IMR-90 (cell line): Measurements from ENCODE around the gene GPR183. TPM values are rescaled to one million over a fixed set of nuclear protein-coding genes. Genes with fewer than 3 reads are reported as not detected.

Experiments
- ATAC-seq: fragments of 200-7000 bp; cut with Tn5 transposase; 2 replicates; pipeline ENCODE4 v1.9.1; 2020; ENCODE audit warnings: low read depth, mild to moderate bottlenecking, moderate library complexity
- BruUV-seq: library from RNA; stranded (reverse); fragments of 400-500 nt; replicated peaks from 2 replicates; lab custom pipeline; 2021; lab: Mats Ljungman, UMichigan
- CTCF ChIA-PET: fragments of 300-600 bp; formaldehyde crosslinking; extraction: SDS; loops from one replicate; lab custom pipeline; 2021; ENCODE audit warnings: antibody characterized with exemption; lab: Yijun Ruan, JAX
- POLR2A ChIA-PET: fragments of 300-600 bp; sonication (Branson Sonifier 250); formaldehyde crosslinking; loops from one replicate; lab custom pipeline; 2022; ENCODE audit warnings: antibody characterized with exemption; ENCODE audit not compliant: unreplicated experiment; lab: Charles Lee
- DNase-seq: peaks from one replicate; pipeline ENCODE4 v3.0.0; 2013
- H2AFZ ChIP-seq: replicated peaks from 2 replicates; pipeline ENCODE3; 2013; ENCODE audit warnings: low read length, mild to moderate bottlenecking; ENCODE audit not compliant: poor library complexity
- H2AK5ac ChIP-seq: 2 replicates; pipeline ENCODE4 v1.6.1; 2013; ENCODE audit warnings: low read depth, low read length, inconsistent platforms
- H2AK9ac ChIP-seq: replicated peaks from 2 replicates; pipeline ENCODE3; 2013; ENCODE audit warnings: mild to moderate bottlenecking, low read depth, low read length, moderate library complexity; ENCODE audit not compliant: poor library complexity
- H2BK120ac ChIP-seq: 2 replicates; pipeline ENCODE4 v1.6.1; 2013; ENCODE audit warnings: low read depth, low read length, inconsistent platforms
- H2BK15ac ChIP-seq: 3 replicates; pipeline ENCODE4 v1.6.1; 2013; ENCODE audit warnings: low read depth, low read length, inconsistent platforms
- H2BK20ac ChIP-seq: 2 replicates; pipeline ENCODE4 v1.6.1; 2013; ENCODE audit warnings: low read depth, mild to moderate bottlenecking, inconsistent platforms, low read length, moderate library complexity
- H2BK5ac ChIP-seq: 2 replicates; pipeline ENCODE4 v1.6.1; 2013; ENCODE audit warnings: mild to moderate bottlenecking, low read depth, low read length, inconsistent platforms; ENCODE audit not compliant: poor library complexity, severe bottlenecking
- H3K14ac ChIP-seq: replicated peaks from 2 replicates; pipeline ENCODE4 v1.6.1; 2013; ENCODE audit warnings: low read depth, low read length, inconsistent platforms
- H3K18ac ChIP-seq: 2 replicates; pipeline ENCODE4 v1.6.1; 2013; ENCODE audit warnings: low read depth, low read length, control low read depth
- H3K23ac ChIP-seq: 2 replicates; pipeline ENCODE4 v1.6.1; 2013; ENCODE audit warnings: low read depth, low read length, inconsistent platforms
- H3K27ac ChIP-seq: 2 replicates; pipeline ENCODE4 v1.5.1; 2013; ENCODE audit warnings: mild to moderate bottlenecking, control low read depth, low read length; ENCODE audit not compliant: insufficient read depth
- H3K27me3 ChIP-seq: 2 replicates; pipeline ENCODE4 v1.6.1; 2013; ENCODE audit warnings: low read length; ENCODE audit not compliant: control insufficient read depth, insufficient read depth
- H3K36me3 ChIP-seq: 2 replicates; pipeline ENCODE4 v1.6.1; 2013; ENCODE audit warnings: low read length, mixed read lengths; ENCODE audit not compliant: control insufficient read depth, insufficient read depth
- H3K4ac ChIP-seq: 2 replicates; pipeline ENCODE4 v1.6.1; 2013; ENCODE audit warnings: low read depth, low read length, inconsistent platforms
- H3K4me1 ChIP-seq: 2 replicates; pipeline ENCODE4 v1.6.1; 2013; ENCODE audit warnings: low read length, mixed read lengths; ENCODE audit not compliant: control insufficient read depth, insufficient read depth
- H3K4me2 ChIP-seq: 2 replicates; pipeline ENCODE4 v1.6.1; 2013; ENCODE audit warnings: low read depth, mild to moderate bottlenecking, control low read depth, low read length, moderate library complexity
- H3K4me3 ChIP-seq: 2 replicates; pipeline ENCODE4 v1.5.1; 2013; ENCODE audit warnings: low read depth, mild to moderate bottlenecking, control low read depth, low read length, moderate library complexity; ENCODE audit not compliant: insufficient read depth
- H3K56ac ChIP-seq: 2 replicates; pipeline ENCODE4 v1.6.1; 2013; ENCODE audit warnings: low read length, inconsistent platforms; ENCODE audit not compliant: insufficient read depth; ENCODE audit errors: extremely low read depth
- H3K79me1 ChIP-seq, 2 experiments: 2 replicates each; pipeline ENCODE4 v1.6.1; 2013; ENCODE audit warnings: low read length in 2 of 2, inconsistent platforms in 1 of 2, low read depth in 1 of 2
- H3K9ac ChIP-seq: 2 replicates; pipeline ENCODE4 v1.6.1; 2013; ENCODE audit warnings: low read depth, low read length, control low read depth
- H3K9me1 ChIP-seq: 2 replicates; pipeline ENCODE4 v1.6.1; 2013; ENCODE audit warnings: low read length, inconsistent platforms; ENCODE audit not compliant: insufficient read depth
- H3K9me3 ChIP-seq: 2 replicates; pipeline ENCODE4 v1.6.1; 2013; ENCODE audit warnings: low read length; ENCODE audit not compliant: control insufficient read depth, insufficient read depth
- H4K20me1 ChIP-seq: 2 replicates; pipeline ENCODE4 v1.6.1; 2013; ENCODE audit warnings: low read length, inconsistent platforms; ENCODE audit not compliant: insufficient read depth
- H4K5ac ChIP-seq: 2 replicates; pipeline ENCODE4 v1.6.1; 2013; ENCODE audit warnings: mild to moderate bottlenecking, low read depth, low read length, control low read depth
- H4K8ac ChIP-seq, 2 experiments: 2 replicates each; pipeline ENCODE4 v1.6.1; 2013; ENCODE audit warnings: low read depth in 2 of 2, low read length in 2 of 2, control low read depth in 1 of 2, inconsistent platforms in 1 of 2
- H4K91ac ChIP-seq: 2 replicates; pipeline ENCODE4 v1.6.1; 2013; ENCODE audit warnings: low read depth, low read length, inconsistent platforms; ENCODE audit not compliant: insufficient read depth
- CEBPB ChIP-seq: IDR thresholded peaks from 2 replicates; pipeline ENCODE4 v1.6.1; 2012; ENCODE audit warnings: low read depth, low read length, improper control_type of control experiment
- CTCF ChIP-seq: conservative IDR thresholded peaks from 2 replicates; pipeline ENCODE4 v1.5.1; 2012; ENCODE audit warnings: mild to moderate bottlenecking, low read depth, low read length, improper control_type of control experiment
- FOS ChIP-seq: fragments of 150-350 bp; IDR thresholded peaks from 2 replicates; pipeline ENCODE4 v1.6.1; 2016; ENCODE audit warnings: low read depth, low read length
- MAZ ChIP-seq: IDR thresholded peaks from 2 replicates; pipeline ENCODE4 v1.6.1; 2012; ENCODE audit warnings: low read depth, mild to moderate bottlenecking, low read length, improper control_type of control experiment, moderate library complexity, borderline replicate concordance
- MXI1 ChIP-seq: IDR thresholded peaks from 2 replicates; pipeline ENCODE4 v1.6.1; 2012; ENCODE audit warnings: low read depth, mild to moderate bottlenecking, low read length, moderate library complexity, borderline replicate concordance
- NFE2L2 ChIP-seq: fragments of 150-350 bp; IDR thresholded peaks from 2 replicates; pipeline ENCODE4 v1.6.1; 2016; ENCODE audit warnings: low read depth, mild to moderate bottlenecking, low read length
- POLR2A ChIP-seq: IDR thresholded peaks from 2 replicates; pipeline ENCODE4 v1.6.1; 2012; ENCODE audit warnings: mild to moderate bottlenecking, low read depth, low read length
- RCOR1 ChIP-seq: IDR thresholded peaks from 2 replicates; pipeline ENCODE4 v1.6.1; 2012; ENCODE audit warnings: mild to moderate bottlenecking, low read length, improper control_type of control experiment; ENCODE audit not compliant: insufficient replicate concordance
- RFX5 ChIP-seq: IDR thresholded peaks from 2 replicates; pipeline ENCODE4 v1.8.0; 2012; ENCODE audit warnings: low read depth, mild to moderate bottlenecking, low read length, moderate library complexity
- SMC3 ChIP-seq: fragments of 150-350 bp; IDR thresholded peaks from 2 replicates; pipeline ENCODE4 v1.6.1; 2016; ENCODE audit warnings: low read depth, mild to moderate bottlenecking, antibody characterized with exemption, low read length, moderate library complexity
- WGBS, 2 experiments: methylation state at CpG; one replicate each; pipeline versions ENCODE4 v1.1.5 to v1.1.7; 2013; ENCODE audit warnings: missing lambda C conversion rate in 2 of 2; ENCODE audit not compliant: insufficient read length in 1 of 2; ENCODE audit errors: extremely low coverage in 2 of 2; 5-methylcytosine and 5-hydroxymethylcytosine counted together
- dilution Hi-C: fragments of 300-500 bp; cut with HindIII; formaldehyde crosslinking; loops from one replicate; pipeline ENCODE4 v1.14.3; 2018; ENCODE audit warnings: low sequenced_read_pairs; ENCODE audit not compliant: unreplicated experiment
- in situ Hi-C: fragments of 300-500 bp; cut with MboI; formaldehyde crosslinking; loops from 3 replicates; pipeline ENCODE4 v1.14.3; 2019; ENCODE audit warnings: low sequenced_read_pairs, inconsistent platforms, mixed read lengths
- intact Hi-C: fragments of 100-400 bp; cut with micrococcal nuclease; formaldehyde crosslinking; loops from 2 replicates; pipeline ENCODE4 v1.10.0; 2022
- polyA plus RNA-seq, 3 experiments: library from polyadenylated mRNA; depleted of rRNA; stranded (reverse); fragments of >200 nt; gene quantifications; 2 replicates each; pipeline ENCODE4 v1.2.3, GENCODE V29; 2012; ENCODE audit warnings: low replicate concordance in 1 of 3
- total RNA-seq: library from RNA; depleted of rRNA; stranded (reverse); fragments of >200 nt; gene quantifications from 2 replicates; pipeline ENCODE4 v1.2.3, GENCODE V29; 2012

Gene GPR183
- total and polyA plus RNA-seq, 2 of the 4 experiments (the other 2 are of a cell fraction): 0.18 to 0.31 TPM

GRCh38 chr13:99289271-99289670 is 17.9 kb downstream of the GPR183 start:
- ATAC-seq (no peak), DNase-seq (no peak)
- no peak overlapping the region for H3K18ac ChIP-seq
- H2AK5ac ChIP-seq: no peak overlapping the region
- H3K9me1 ChIP-seq: peaks cover 4% of the 10 kb centered on the region; the same call in 1 of the 2 replicates
- H2BK120ac ChIP-seq: no peak overlapping the region
- H2BK20ac ChIP-seq: no peak overlapping the region
- ChIA-PET CTCF (no interaction called here), POLR2A (no interaction called here)
- WGBS, 2 experiments: 100% methylated on average over 1 of the region's 2 CpGs; no CpG with 5 or more reads in 1 of the 2 experiments
- no peak overlapping the region for H3K9ac ChIP-seq
- no peaks in the 10 kb centered on the region for H4K20me1 ChIP-seq
- intact Hi-C loops (no loop called here), dilution Hi-C loops (no loop called here), in situ Hi-C loops (no loop called here)
- H3K4me1 ChIP-seq: peaks cover 3% of the 10 kb centered on the region; the same call in 1 of the 2 replicates
- no peak overlapping the region for H4K91ac ChIP-seq
- H3K4ac ChIP-seq: no peak overlapping the region
- H3K9me3 ChIP-seq: no peaks in the 10 kb centered on the region
- H3K4me3 ChIP-seq: no peak overlapping the region
- no peak overlapping the region for H2BK5ac ChIP-seq
- H2AFZ ChIP-seq: no peak overlapping the region
- H3K79me1 ChIP-seq: peaks cover 15 to 18% of the 10 kb centered on the region in 2 experiments; a peak in 3 of 4 replicates
- H3K4me2 ChIP-seq: no peak overlapping the region
- no peak overlapping the region for H2BK15ac ChIP-seq
- no peak overlapping the region for H4K5ac ChIP-seq
- no peak overlapping the region for H4K8ac ChIP-seq
- no peak overlapping the region for H3K27ac ChIP-seq
- H3K27me3 ChIP-seq: no peaks in the 10 kb centered on the region
- no peak overlapping the region for H2AK9ac ChIP-seq
- no peak overlapping the region for H3K23ac ChIP-seq
- no peaks in the 10 kb centered on the region; the same call in 1 of the 2 replicates for H3K36me3 ChIP-seq
- no peak overlapping the region for H3K56ac ChIP-seq
- H3K14ac ChIP-seq: no peak overlapping the region
- BruUV-seq: no TSS peak
- TF ChIP-seq RFX5 (no peak), CEBPB (no peak), MAZ (no peak), FOS (no peak), NFE2L2 (no peak), POLR2A (no peak), RCOR1 (no peak), CTCF (no peak), MXI1 (no peak), SMC3 (no peak)
